Liver (tissue), 9 donors: ENCODE measurements around the gene THAP4. TPM values are rescaled to one million over a fixed set of nuclear protein-coding genes. Genes with fewer than 3 reads are reported as not detected.

Source experiments
- DNase-seq: peaks from one replicate; pipeline ENCODE4 v3.0.0-alpha.2; 2017; ENCODE audit warnings: low spot score
- H3K27ac ChIP-seq, 2 donors: one replicate each; pipeline ENCODE4 v1.7.0; 2013; ENCODE audit warnings: inconsistent platforms in 2 of 2, low read length in 2 of 2, control low read depth in 1 of 2, low read depth in 1 of 2, mild to moderate bottlenecking in 1 of 2
- H3K27me3 ChIP-seq, 4 donors: one replicate each; pipeline versions ENCODE4 v1.6.1 to v1.7.0; 2013; ENCODE audit warnings: low read length in 3 of 4, inconsistent platforms in 1 of 4, mild to moderate bottlenecking in 1 of 4, moderate library complexity in 1 of 4; ENCODE audit not compliant: control insufficient read depth in 4 of 4, insufficient read depth in 4 of 4
- H3K36me3 ChIP-seq, 4 donors: one replicate each; pipeline versions ENCODE4 v1.6.1 to v1.7.0; 2013; ENCODE audit warnings: low read length in 3 of 4, mild to moderate bottlenecking in 3 of 4, low read depth in 1 of 4, moderate library complexity in 1 of 4; ENCODE audit not compliant: control insufficient read depth in 4 of 4, insufficient read depth in 3 of 4
- H3K4me1 ChIP-seq, 4 donors: one replicate each; pipeline versions ENCODE4 v1.6.1 to v1.7.0; 2013; ENCODE audit warnings: low read length in 3 of 4, mild to moderate bottlenecking in 3 of 4, moderate library complexity in 1 of 4; ENCODE audit not compliant: control insufficient read depth in 4 of 4, insufficient read depth in 4 of 4
- H3K4me3 ChIP-seq, 3 donors: one replicate each; pipeline versions ENCODE4 v1.6.1 to v1.7.0; 2013; ENCODE audit warnings: low read length in 3 of 3, control low read depth in 1 of 3, low read depth in 1 of 3, mild to moderate bottlenecking in 1 of 3
- H3K9ac ChIP-seq, 2 donors: one replicate each; pipeline ENCODE4 v1.7.0; 2013; ENCODE audit warnings: low read length in 2 of 2, mild to moderate bottlenecking in 2 of 2, moderate library complexity in 2 of 2, control low read depth in 1 of 2, low read depth in 1 of 2
- H3K9me3 ChIP-seq, 4 donors: one replicate each; pipeline versions ENCODE4 v1.6.1 to v1.7.0; 2013; ENCODE audit warnings: low read length in 3 of 4; ENCODE audit not compliant: control insufficient read depth in 4 of 4
- ATF3 ChIP-seq: IDR thresholded peaks from 2 replicates; pipeline ENCODE4 v1.6.1; 2016; ENCODE audit warnings: antibody characterized with exemption
- CTCF ChIP-seq: fragments of 150-350 bp; IDR thresholded peaks from 2 replicates; pipeline ENCODE4 v1.5.1; 2017; ENCODE audit warnings: improper control_type of control experiment, low read depth, low read length; ENCODE audit not compliant: missing input control
- EGR1 ChIP-seq, 2 donors: IDR thresholded peaks; 2 replicates each; pipeline ENCODE4 v1.6.1; 2016 to 2018; ENCODE audit warnings: antibody characterized with exemption in 2 of 2, low read depth in 2 of 2
- FOXA1 ChIP-seq: IDR thresholded peaks from 2 replicates; pipeline ENCODE4 v1.6.1; 2016; ENCODE audit warnings: antibody characterized with exemption
- FOXA2 ChIP-seq: IDR thresholded peaks from 2 replicates; pipeline ENCODE4 v1.6.1; 2016; ENCODE audit warnings: antibody characterized with exemption
- GABPA ChIP-seq, 2 donors: IDR thresholded peaks in 1 of 2; conservative IDR thresholded peaks in 1 of 2; 2 replicates each; pipeline ENCODE4 v1.6.1; 2016; ENCODE audit warnings: antibody characterized with exemption in 2 of 2, mild to moderate bottlenecking in 1 of 2, moderate library complexity in 1 of 2
- HNF4A ChIP-seq, 2 donors: conservative IDR thresholded peaks; 2 replicates each; pipeline ENCODE4 v1.6.1; 2016; ENCODE audit warnings: antibody characterized with exemption in 2 of 2, mild to moderate bottlenecking in 2 of 2
- HNF4G ChIP-seq: IDR thresholded peaks from 2 replicates; pipeline ENCODE4 v1.6.1; 2016; ENCODE audit warnings: antibody characterized with exemption
- JUND ChIP-seq, 2 donors: IDR thresholded peaks; 2 replicates each; pipeline ENCODE4 v1.6.1; 2016; ENCODE audit warnings: antibody characterized with exemption in 2 of 2
- MAX ChIP-seq: IDR thresholded peaks from 2 replicates; pipeline ENCODE4 v1.6.1; 2016; ENCODE audit warnings: antibody characterized with exemption
- RAD21 ChIP-seq, 2 donors: IDR thresholded peaks; 2 replicates each; pipeline ENCODE4 v1.6.1; 2016; ENCODE audit warnings: antibody characterized with exemption in 2 of 2, mild to moderate bottlenecking in 2 of 2
- REST ChIP-seq: IDR thresholded peaks from 2 replicates; pipeline ENCODE4 v1.6.1; 2016; ENCODE audit warnings: antibody characterized with exemption, mild to moderate bottlenecking
- RXRA ChIP-seq, 2 donors: IDR thresholded peaks; 2 replicates each; pipeline ENCODE4 v1.6.1; 2017 to 2018; ENCODE audit warnings: antibody characterized with exemption in 2 of 2, mild to moderate bottlenecking in 1 of 2
- SP1 ChIP-seq: IDR thresholded peaks from 2 replicates; pipeline ENCODE4 v1.6.1; 2018; ENCODE audit warnings: antibody characterized with exemption, mild to moderate bottlenecking
- TAF1 ChIP-seq: conservative IDR thresholded peaks from 2 replicates; pipeline ENCODE4 v1.6.1; 2016; ENCODE audit warnings: antibody characterized with exemption, mild to moderate bottlenecking
- WGBS: extraction: QIAGEN DNeasy Blood & Tissue Kit; methylation state at CpG from one replicate; pipeline ENCODE4 v1.1.7; 2013; 5-methylcytosine and 5-hydroxymethylcytosine counted together
- polyA plus RNA-seq, 2 donors: library from polyadenylated mRNA; stranded (reverse) in 1 of 2; unstranded in 1 of 2; fragments of 200-250 nt in 1 of 2; fragments of >200 nt in 1 of 2; fragmentation: Nextera tagmentation in 1 of 2; extraction: Ambion mirVana in 1 of 2; gene quantifications; one replicate each; pipeline versions ENCODE4 v1.2.1 to v1.2.3, GENCODE V29; 2013 to 2015
- total RNA-seq, 2 donors: library from RNA; depleted of rRNA; stranded (reverse); fragments of >200 nt; gene quantifications; one replicate each; pipeline ENCODE4 v1.2.3, GENCODE V29; 2014
- TF ChIP-seq, protein P1 (sequence below): IDR thresholded peaks from 2 replicates; pipeline ENCODE4 v1.6.1; 2016; ENCODE audit warnings: antibody characterized with exemption
- donor health status: healthy.
- donor health status: healthy.
- donor health status: healthy.
- donor health status: healthy.
- donor health status: healthy.

Gene THAP4
- total and polyA plus RNA-seq, 4 donors, result 16.8 to 33.1 (median 22.7) TPM

DNA sequence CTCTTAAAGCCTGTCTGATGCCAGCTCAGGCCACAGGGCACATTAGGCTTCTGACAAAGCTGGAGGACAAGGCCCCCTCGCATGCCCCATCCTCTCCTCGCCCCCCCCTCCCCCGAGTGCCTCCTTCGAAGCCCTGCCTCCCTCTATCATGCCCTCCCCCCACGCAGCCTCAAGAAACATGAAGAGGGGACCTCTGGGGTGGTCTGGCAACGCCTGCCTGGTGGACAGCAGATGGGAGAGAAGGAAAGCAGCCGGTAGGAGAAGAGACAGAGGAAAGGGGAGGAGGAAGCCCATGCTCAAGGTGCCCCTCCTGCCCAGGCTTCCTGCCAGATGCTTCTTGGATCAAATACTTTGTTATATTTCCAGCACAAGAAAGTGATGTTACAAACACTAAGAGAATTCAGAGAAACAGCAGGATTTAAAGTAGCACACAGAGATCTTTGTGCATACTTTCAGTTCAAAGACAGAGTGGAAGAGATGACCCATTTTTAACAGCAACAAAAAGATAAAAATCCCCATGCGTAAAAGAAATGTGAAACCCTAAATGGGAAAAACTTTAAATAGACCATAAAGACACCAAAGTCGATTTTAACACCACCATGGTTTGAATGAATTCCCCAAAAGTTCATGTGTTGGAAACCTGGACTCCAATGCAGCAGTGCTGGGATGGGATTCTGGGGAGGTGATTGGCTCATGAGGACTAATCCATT, 59.4 kb downstream of the THAP4 start:
- Histone ChIP-seq H3K4me1 (peaks cover 0 to 3% (median 0%) of the 10 kb centered on the region in 4 donors), H3K9me3 (no peaks in the 10 kb centered on the region), H3K4me3 (no peak overlapping the region), H3K27me3 (no peaks in the 10 kb centered on the region), H3K27ac (no peak overlapping the region), H3K36me3 (peaks cover 4 to 14% (median 10%) of the 10 kb centered on the region in 4 donors), H3K9ac (no peak overlapping the region)
- DNase-seq, result no peak
- WGBS, result 84% methylated on average over 9 of the region's 9 CpGs
- TF ChIP-seq SP1 (no peak), RAD21 (IDR thresholded peaks at IDR 0.05) (no peak), RXRA (IDR thresholded peaks at IDR 0.05) (no peak), HNF4A (conservative IDR thresholded peaks at IDR 0.05) (no peak), TAF1 (no peak), JUND (IDR thresholded peaks at IDR 0.05) (no peak), REST (no peak), CTCF (no peak), MAX (no peak), FOXA1 (no peak), ATF3 (no peak), HNF4G (no peak), EGR1 (IDR thresholded peaks at IDR 0.05; ENCODE audit: low read depth in 2 of 2) (no peak), GABPA (IDR thresholded peaks at IDR 0.05 in 1 of 2, conservative IDR thresholded peaks at IDR 0.05 in 1 of 2) (no peak)
- TF ChIP-seq, protein P1, sequence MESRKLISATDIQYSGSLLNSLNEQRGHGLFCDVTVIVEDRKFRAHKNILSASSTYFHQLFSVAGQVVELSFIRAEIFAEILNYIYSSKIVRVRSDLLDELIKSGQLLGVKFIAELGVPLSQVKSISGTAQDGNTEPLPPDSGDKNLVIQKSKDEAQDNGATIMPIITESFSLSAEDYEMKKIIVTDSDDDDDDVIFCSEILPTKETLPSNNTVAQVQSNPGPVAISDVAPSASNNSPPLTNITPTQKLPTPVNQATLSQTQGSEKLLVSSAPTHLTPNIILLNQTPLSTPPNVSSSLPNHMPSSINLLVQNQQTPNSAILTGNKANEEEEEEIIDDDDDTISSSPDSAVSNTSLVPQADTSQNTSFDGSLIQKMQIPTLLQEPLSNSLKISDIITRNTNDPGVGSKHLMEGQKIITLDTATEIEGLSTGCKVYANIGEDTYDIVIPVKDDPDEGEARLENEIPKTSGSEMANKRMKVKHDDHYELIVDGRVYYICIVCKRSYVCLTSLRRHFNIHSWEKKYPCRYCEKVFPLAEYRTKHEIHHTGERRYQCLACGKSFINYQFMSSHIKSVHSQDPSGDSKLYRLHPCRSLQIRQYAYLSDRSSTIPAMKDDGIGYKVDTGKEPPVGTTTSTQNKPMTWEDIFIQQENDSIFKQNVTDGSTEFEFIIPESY, result no peak

- DNase-seq, result no peak
- Histone ChIP-seq H3K9ac (no peak overlapping the region), H3K4me3 (no peak overlapping the region), H3K36me3 (peaks cover 4 to 20% (median 13%) of the 10 kb centered on the region in 4 donors), H3K9me3 (no peaks in the 10 kb centered on the region), H3K4me1 (peaks cover 0 to 3% (median 0%) of the 10 kb centered on the region in 4 donors), H3K27ac (no peak overlapping the region), H3K27me3 (no peaks in the 10 kb centered on the region)
- WGBS, result 90% methylated on average over 14 of the region's 14 CpGs
- TF ChIP-seq FOXA1, result no peak
- no peak for TF ChIP-seq FOXA2
- TF ChIP-seq CTCF, result no peak
- TF ChIP-seq, protein P1, result no peak
- no peak for TF ChIP-seq ATF3
- no peak for TF ChIP-seq HNF4G
Observed at GRCh38 chr2:241576293-241576654, 60.7 kb downstream of the THAP4 start.
